GM10847 (cell line): ENCODE data around the gene PCA3.

Source experiments
- POLR2A ChIP-seq: IDR thresholded peaks from 2 replicates; pipeline ENCODE4 v1.6.1; 2011; ENCODE audit not compliant: insufficient read length; ENCODE audit errors: extremely low read depth

Gene PCA3

GRCh38 chr9:76793784-76794431 lies 29.7 kb downstream of the PCA3 start:
- no peak for TF ChIP-seq POLR2A

DNA sequence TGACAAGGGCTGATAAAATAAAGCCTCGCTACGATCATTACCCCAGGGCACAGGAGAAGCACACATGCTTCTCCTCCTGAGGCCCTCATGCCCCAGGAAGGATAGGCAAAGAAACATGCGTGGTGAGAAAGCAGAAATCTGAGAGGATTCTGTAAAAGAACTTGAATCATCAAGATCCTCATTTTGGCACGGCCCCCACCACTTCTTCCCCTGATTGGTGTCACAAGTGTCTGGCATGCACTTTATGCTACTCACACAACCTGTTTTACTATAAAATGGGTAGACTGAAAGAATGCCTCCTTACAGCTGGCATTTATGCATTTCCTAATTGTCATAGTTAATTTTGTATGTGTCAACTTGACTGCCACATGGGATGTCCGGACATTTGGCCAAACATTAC lies 32.1 kb downstream of the PCA3 start:
- no peak for TF ChIP-seq POLR2A

GRCh38 chr9:76798527-76798926 lies 34.3 kb downstream of the PCA3 start:
- TF ChIP-seq POLR2A, result no peak

GRCh38 chr9:76799473-76799872 lies 35.2 kb downstream of the PCA3 start:
- TF ChIP-seq POLR2A, result no peak

- no peak for TF ChIP-seq POLR2A
Measured at GRCh38 chr9:76800901-76801300, 36.7 kb downstream of the PCA3 start.

- TF ChIP-seq POLR2A, result no peak
Measured at GRCh38 chr9:76803083-76803482, 38.8 kb downstream of the PCA3 start.

DNA sequence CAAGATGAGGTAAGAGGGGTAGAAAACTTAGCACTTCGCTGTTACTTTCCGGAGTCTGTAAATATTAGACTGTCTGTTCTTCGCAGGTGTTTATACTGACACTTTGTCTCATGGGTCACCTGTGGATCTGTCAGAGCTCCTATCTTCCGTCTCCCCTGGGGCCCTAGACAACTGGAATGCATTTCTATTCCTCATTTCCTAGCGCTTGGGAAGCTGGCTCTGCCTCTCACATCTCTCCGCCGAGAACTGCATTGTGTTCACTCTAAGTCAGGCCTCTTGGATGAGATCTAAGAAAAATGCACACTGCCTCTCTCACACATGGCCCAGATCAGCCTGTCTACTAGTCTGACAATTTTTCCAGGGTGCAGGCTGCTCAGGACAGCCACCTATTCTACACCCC lies 39.5 kb downstream of the PCA3 start:
- TF ChIP-seq POLR2A, result no peak

- TF ChIP-seq POLR2A, result no peak
Measured at GRCh38 chr9:76808636-76809035, 44.4 kb downstream of the PCA3 start.

- no peak for TF ChIP-seq POLR2A
Measured at GRCh38 chr9:76810377-76810957, 46.2 kb downstream of the PCA3 start.

DNA sequence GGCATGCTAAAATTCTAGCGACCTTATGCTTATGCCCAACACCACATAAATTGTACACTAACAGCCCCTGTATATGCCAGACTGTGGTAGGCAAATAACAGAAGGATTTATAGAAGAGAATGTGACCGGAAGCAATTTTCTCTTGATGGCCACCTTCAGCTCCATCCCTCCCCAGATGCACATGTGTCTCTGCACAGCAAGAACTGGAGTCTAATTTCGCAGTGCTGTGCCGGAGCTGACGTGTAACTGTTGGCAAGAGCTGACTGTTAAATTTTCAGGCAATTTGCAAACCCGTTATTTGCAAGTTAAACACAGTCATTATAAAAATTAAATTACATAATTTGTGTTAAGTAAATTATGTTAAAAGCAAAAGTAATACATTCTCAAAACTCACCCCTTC lies 48.4 kb downstream of the PCA3 start:
- TF ChIP-seq POLR2A, result no peak

- TF ChIP-seq POLR2A, result no peak
Measured at GRCh38 chr9:76817489-76817888, 53.3 kb downstream of the PCA3 start.

- TF ChIP-seq POLR2A, result no peak
Measured at GRCh38 chr9:76818271-76818670, 54.0 kb downstream of the PCA3 start.

GRCh38 chr9:76820431-76820830 lies 56.2 kb downstream of the PCA3 start:
- no peak for TF ChIP-seq POLR2A

DNA sequence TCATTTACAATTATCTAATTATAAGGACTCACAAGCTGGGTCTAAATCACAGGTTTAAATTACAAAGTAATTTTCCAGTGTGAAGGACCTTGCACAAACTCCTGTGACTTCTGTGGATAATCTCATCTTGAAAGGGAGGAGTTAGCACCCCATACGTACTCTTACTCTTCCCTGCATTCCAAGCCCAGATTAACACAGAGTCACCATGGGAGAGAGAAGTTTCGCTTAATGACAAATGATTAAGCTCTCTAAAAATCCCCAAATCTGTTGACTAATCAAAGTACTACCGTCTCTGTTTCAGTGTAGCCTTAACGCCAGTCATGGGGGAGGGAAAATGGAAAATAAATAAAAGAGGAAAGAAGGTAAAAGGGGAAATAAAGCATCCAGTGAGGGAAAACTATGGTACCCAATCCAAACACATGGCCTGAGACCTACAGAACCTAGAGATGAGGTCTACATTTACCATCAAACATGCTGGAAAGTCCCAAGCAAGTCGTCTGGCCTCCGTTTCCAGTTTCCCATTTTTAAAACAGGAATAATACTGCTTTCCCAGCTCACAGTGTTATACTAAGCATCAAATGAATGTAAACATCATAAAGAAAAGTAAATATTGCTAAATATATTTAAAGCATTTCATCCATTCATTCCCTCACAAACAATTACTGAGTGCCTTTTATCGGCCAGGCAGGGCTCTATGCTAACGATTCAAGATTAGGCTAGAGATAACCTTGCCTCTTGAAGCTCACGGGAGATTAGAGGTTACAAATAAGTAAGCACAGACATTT lies 63.2 kb downstream of the PCA3 start:
- TF ChIP-seq POLR2A, result no peak

DNA sequence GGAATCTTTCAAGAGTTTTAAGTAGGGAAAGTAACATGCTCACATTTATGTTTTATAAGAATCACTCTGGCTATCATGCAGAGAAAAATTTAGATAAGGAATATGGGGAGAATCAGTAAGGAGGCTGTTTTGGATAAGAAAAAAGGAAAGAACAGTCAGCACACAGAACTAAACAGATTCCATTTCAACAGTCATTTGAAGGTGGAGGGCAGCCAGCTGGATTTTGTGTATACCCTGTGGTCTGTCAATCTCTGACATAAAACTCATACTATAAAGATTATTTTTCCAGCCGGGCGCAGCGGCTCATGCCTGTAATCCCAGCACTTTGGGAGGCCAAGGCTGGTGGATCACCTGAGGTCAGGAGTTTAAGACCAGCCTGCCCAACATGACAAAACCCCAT lies 64.2 kb downstream of the PCA3 start:
- TF ChIP-seq POLR2A, result no peak

GRCh38 chr9:76835571-76836283 lies 71.5 kb downstream of the PCA3 start:
- TF ChIP-seq POLR2A, result no peak
